Activated naive CD8-positive, alpha-beta T cell treated with anti-CD3 and anti-CD28 coated beads, Interleukin-2, amount 50 U/mL, for 16 hours (primary cell): ENCODE results near the gene GRAMD1B.
"Not testable (repeated sequence)": the region's sequence is repeated elsewhere in the genome, so short reads cannot be mapped to it uniquely, and the experiment has no call there.

Experiments
- DNase-seq: peaks from one replicate; pipeline ENCODE4 v3.0.0-alpha.2; 2020; ENCODE audit warnings: low read depth, low spot score

Gene GRAMD1B

DNA sequence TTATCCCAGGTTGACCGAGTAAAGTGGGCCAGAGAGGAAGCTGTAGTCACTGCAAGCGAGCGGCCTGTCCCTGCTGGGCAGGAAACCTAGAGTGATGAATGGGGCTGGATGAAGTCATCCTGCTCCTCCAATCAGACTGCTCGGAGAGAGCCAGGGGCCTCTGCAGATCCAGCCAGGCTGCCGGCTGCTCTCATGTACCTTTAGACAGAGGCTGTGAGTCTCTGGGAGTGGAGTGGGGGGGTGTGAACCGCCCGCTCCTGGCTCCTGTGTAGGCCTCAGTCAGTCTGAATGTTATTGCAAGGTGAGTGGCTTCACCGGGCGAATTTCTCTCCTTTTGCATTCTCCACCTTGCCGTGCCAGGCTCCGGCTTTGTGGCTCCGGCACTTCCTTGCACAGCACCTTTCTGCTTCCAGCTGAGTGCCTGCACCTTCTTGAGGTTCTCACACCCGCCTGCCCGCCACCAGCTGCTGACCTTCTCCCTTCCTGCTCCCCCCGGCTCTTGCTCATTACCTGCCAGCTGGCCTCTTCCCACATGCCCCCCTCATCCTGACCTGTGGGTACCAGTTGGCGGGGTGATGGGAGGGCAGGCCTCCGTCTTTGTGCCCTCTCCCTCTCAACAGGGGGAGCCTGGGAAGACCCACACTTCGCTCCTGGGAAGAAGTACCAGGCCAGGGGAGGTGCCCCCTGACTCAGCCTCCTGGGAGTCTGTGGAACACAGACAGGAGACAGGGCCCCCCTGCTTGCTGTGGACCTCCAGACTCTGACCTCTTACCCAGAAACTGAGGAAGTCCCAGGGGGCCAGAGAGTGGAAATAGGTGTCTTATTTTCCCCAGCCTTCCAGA lies 79.9 kb downstream of the GRAMD1B start:
- no peak for DNase-seq

DNA sequence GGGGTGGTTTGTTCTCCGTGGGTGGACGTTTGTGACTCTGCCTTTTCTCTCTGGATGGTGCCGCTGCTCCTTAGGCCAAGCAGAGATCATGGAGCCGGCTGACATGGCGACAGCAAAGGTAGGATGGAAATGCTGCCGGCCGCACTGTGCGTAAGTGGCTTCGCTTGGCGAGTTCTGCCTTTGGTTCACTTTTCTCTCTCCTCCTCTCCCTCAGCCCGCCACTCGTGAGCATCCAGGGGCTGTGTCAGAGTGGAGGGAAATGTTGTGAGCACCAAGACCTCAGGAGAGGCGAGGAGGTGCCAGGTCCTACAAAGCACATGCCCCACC lies 80.5 kb downstream of the GRAMD1B start:
- no peak for DNase-seq

DNA sequence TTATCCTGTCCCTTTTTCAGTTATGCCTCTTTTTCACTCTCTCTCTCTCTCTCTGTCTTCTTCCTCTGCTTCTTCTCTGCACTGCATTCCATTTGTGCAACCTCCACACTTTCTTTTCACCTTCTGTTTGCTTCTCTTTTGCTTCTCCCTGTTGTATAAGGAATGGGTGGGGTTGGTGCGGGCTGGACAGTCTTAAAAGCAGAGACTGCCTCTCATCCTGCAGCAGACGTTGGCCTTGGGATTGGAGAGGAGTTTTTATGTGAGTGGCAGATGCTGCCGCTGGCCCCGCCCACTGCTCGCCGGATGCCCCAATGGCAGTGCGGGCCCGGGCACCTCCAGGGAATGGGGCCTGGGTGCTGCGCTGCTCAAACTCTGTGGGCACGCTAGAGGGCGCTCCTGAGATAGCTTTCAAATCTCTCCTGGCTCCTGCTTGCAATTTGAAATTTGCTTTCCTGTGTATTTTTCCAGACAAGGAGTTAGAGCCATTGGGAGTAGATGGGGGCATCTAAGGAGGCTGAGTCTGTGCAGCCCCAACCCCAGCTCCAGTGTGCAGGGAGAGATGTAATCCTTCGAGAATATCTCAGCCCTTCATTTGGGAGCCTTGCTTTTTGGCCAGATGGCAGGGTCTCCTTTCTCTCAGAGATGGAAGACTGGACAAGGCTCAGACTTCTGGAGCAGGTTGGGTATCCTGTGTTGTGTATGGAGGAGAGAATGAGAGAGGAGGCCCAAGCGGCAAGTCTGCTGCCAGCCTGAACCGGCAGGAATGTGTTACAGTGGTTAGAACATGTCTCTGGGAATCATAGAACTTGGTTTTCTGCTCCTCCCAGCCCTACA lies 81.2 kb downstream of the GRAMD1B start:
- DNase-seq, result peak; percentile 27

DNA sequence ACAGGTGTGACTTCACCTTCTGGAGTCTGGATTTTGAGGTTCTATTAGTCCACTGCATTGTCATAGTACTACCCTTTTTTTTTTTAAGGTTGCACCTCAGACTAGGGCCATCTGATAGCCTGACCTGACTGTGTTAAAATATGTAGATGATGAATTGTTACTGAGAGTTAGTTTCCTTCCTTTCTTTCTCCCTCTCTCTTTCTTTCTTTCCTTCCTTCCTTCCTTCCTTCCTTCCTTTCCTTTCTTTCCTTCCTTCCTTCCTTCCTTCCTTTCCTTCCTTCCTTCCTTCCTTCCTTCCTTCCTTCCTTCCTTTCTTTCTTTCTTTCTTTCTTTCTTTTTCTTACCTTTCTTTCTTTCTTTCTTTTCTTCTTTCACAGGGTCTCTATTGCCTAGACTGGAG lies 83.2 kb downstream of the GRAMD1B start:
- not testable (repeated sequence) for DNase-seq

DNA sequence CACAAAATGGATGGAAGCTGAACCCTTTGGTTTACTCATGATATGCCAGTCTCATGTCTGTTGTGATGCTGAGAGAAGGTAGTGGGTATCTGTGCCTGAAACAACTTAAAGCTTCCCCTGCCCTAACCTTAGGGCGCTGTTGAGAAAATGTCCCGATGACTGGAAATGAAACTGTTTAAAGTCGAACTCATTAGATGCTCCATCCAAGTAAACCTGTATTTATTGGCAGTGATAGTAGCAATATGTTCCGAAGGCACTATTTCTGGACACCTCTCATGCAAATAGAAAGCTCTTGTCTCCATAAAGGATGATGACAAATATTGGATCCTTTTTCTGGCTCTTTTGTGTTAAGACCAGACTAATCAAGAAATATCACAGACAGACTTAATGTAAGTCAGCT lies 86.2 kb downstream of the GRAMD1B start:
- DNase-seq, result no peak

DNA sequence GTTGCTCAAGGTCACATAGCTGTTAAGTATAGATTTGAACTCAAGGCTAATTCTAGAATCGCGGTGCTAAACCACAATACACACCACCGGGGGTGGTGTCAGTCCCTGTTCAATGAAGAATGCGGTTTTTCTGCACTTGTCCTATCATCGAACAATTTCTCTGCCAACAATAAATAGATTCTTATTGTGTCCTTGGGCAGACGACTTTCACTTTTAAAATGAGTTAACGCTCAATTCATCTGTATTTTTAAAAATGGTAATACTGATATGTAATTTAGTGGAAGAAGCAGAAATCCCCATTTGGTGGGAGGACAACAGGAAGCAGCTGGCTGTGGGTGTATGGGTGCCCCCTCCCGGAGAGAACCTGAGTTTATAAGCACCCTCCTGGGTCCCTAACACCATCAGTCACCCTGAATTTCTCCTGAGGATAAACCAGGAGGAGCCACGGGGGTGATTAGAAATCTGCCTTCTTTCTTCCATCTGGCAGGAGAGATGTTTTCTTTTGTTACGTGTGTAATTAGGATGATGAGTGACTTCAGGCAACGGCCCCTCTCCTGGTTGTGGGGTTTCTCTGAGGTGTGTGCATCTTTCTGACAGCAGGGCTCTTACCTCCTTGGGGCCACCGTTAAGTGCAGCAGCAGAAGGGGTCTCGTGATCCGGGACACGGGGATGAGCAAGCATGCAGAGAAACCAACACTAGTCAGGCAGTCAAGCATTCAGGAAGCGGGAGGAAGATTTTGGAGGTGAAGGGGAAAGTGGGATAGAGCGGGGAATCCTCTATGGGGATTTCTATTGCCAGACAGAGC lies 87.7 kb downstream of the GRAMD1B start:
- DNase-seq, result no peak

DNA sequence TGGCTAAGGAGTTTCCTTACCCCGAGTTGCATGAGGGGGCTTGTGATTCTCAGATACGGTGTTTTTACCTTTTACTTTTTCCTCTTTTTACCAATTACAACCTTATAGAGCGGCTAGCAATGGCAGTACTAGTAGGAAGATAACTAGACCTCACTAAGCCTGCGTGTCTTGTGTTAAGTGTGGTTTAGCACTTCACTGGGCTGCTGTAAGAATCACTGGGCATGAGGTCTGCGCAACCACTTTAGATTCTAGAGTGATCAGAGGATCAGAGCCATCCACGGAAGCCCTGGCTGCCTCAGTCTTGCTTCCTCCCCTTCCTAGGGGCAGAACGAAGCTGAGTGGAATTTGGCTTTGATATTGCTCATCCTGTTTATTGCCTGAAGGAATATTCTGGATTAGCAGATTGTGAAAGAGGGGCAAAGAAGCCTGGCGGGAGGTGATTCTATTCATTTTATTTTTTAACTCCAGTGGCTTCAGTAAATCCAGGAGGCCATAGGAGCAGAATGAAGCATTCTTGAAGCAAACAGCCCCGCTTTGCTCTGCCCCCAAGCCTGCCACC lies 88.5 kb downstream of the GRAMD1B start:
- DNase-seq, result no peak

DNA sequence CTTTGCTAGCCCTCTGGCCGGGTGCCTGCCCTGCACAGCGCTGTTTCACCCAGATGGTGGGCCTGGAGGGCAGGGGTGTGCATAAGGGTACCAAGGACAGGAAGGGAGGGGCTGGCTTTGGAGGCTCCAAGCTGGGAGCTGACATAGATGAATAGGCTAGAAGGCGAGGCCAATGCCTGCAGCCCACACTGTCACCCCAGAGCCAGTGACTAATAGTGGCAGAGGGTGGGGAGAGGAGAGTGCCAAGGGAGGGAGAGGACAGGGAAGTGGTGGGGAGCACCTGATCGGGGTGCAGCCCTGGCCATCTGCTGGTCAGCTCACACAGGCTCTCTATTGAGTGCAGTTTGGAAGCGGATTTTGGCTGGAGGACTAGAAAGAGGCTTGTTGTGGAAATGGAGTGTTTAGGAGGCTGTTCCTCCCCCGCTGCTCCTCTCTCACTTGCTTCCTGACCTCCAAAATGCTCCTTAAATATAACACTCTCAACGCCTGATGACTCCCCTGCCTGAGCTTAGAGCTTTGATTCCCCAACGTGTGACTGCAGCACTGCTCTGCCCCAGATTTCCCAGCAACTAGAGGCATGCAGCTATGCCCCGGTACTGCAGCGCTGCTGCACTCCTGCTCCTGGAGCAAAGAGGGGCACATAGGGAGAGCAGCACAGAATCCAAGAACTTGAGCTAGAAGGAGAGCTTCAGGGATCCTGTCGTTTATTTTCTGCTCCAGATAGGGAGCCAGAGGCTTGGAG lies 89.2 kb downstream of the GRAMD1B start:
- no peak for DNase-seq

DNA sequence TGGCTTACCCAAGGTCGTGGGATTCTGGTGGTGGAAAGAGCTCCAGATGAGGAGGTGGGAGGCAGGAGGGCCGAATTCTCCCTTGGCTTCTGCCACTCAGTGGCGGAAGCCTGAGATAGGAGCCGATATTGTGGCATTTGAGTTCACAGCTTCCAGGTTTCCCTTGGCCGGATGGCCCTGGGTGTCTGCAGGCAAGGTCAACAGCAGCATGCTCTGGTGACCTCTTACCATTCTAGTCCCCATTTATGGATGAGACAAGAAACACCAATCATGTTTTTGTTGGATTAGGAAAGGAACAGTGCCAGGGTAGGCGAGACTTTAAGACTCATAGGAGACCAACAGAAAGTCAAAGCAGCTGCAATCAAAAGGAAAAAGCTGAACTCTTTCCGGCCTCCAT lies 89.7 kb downstream of the GRAMD1B start:
- DNase-seq, result no peak

DNA sequence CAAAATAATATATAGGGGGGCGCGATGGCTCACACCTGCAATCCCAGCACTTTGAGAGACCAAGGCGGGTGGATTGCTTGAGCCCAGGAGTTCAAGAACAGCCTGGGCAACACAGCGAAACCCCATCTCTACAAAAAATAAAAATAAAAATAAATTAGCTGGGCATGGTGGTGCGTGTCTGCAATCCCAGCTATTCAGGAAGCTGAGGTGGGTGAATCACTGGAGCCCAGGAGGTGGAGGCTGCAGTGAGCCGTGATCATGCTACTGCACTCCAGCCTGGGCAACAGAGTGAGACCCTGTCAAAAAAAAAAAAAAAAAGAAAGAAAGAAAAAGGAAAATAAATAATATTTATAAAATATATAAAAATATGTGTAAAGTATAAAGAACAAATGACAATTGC lies 90.4 kb downstream of the GRAMD1B start:
- DNase-seq, result not testable (repeated sequence)

DNA sequence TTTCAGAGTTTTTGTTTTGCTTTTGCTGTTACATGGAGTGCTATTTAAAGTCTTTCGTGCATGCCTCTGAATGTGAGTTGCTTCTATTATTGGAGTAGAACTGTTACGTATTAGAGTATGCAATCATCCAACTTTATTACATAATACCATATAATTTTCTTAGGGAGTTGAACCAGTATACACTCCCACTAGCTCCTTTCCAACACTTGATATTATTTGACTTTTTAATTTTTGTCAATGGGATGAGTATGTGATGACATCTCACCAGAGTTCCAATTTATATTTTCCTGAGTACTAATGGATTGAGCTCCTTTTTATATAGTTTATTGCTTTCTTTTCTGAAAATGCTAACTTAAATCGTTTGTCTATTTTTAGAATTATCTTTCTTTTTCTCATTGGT lies 90.9 kb downstream of the GRAMD1B start:
- no peak for DNase-seq

DNA sequence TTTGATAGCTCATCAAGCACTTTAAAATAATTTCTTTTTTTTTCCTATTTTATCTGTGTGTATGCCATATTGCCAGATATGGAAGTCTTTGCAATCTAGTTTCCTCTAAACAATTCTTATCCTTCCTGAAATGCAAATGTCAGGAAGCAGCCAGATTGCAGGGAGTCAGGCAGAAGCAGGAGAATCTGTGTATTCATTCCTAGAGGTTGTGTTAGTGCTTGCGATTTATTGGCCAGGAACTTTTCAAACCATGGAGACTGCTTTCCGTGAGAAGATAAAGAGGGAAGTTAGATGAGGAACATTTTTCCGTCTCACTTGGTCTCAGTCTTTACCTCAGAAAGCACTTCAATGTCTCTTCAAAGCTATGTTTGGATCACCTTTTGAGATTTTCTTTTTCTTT lies 91.9 kb downstream of the GRAMD1B start:
- no peak for DNase-seq

DNA sequence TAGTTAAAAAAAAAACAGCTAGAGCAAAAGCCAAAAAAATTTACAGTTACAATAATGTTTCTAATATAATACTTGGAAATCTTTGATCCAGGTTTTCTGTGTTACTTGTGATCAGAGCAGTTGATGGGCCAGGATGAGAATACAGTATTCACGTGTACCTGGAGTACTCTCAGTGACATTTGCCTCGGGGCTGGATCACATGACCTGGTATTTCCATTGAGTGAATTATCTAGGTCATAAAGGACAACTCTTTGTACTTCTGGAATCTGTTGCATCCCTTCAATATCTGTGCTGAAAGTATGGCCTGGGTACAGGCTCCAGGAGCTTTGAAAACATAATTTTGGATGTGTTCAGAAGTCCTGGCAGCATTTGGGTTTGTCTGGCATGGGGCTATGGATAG lies 93.5 kb downstream of the GRAMD1B start:
- DNase-seq, result no peak

DNA sequence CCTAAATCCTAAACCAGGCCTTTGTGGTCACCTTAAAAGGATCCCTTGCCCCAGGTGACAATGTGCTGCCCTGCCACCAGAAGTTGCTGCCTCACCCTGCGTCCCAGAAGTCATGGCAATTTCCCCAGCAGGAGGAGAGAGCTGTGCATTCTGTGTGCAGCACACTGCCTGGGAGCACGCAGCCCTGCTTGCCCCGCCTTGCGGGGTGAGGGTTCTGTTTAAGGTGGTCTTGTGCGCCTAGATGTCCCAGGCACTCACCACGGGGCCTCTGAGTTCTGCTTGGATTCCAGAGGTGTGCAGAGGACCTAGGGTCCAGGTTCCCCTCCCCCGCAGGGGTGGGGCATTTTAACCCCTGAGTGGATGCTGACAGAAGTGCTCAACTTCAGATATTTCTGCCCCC lies 95.0 kb downstream of the GRAMD1B start:
- DNase-seq, result no peak

DNA sequence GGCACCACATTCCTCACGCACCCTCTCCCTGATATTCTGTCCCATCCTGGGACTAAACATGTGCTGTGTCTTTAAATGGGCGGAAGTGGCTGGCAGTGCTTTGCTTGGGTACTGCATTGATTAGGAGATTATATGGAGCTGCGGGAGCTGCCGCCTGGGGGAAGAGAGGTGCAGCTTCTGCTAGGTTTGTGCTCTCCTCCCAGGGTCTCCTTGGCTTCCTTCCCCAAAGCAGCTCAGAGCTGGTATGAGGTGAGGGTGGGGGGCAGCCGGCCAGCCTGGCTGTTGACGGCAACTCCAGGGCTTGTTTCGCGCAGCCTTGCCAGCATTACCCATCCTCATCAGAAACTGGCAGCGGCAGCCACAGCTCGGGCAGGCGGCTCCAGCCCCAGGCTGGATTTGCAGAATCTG lies 95.4 kb downstream of the GRAMD1B start:
- no peak for DNase-seq

DNA sequence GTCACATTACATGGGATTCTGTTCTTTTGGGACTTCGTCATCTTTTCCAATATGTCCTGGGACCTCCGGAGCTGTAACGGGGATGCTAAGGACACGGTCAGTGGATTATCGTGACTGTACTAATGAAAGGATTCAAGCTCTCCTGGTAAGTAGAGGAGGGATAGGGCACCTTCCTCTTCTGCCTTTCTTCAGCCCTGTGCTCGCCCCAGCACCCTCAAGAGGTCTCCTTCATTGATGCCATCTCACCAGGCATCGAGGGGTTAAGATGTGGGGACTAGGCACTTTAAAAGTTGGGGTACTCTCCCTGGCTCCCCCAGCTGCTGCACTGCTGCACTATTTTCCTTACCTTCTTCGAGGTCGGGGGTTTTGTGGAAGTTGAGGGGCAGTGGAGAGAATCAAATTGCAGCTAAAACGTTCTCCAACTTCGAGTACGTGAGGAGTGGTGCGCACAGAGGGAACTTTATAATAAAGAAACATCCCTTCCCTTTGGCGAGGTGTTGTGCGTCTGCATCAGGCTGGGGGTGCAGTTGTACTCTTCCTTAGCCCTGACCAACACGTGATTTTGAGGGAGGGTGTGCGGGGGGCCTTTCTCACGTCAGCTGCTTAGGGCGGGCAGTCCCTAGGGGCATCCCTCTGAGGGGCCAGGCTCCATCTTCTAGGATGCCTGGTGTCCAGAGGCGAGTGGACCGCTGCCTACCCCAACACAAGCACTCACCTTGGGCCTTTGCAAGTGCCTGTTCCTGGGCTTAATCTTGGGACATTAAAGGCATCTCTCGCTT lies 96.1 kb downstream of the GRAMD1B start:
- DNase-seq, result no peak

DNA sequence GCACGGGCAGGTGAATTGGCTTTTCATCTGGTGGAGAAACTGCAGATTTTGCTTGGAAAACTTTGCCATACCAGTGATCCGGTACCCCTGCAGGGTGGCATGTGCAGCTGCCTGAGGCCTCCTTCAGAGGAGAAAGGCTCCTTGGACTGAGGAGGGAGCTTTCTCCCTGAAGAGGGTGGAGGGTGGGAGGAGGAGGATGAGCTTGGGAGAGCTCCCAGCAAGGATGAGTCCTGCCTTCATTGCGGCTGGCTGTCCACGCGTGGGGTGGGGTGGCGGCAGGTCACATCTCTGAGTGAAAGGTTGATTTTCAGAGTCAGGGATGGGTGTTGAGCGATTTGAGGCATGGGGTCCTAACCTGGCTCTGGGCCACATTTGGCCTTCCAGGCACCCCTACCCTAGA lies 96.8 kb downstream of the GRAMD1B start:
- no peak for DNase-seq

DNA sequence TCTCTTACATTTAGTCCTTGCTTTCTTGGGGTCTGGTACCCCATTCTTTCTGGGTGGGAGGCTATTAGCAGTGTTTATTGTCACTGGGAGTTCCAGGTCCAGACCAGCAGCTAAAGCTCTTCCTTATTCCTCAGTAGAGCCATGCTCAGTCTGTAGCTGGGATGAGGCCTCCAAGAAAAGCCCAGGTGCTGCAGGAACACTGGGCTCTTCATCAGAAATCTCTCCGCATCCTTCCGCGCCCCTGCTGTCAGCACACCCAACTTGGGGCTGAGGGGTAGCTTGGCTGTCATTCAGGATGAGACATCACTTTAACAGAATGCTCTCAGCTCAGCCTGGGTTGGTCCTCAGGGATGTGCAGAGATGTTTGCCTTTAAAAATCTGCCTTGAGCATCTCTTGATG lies 97.5 kb downstream of the GRAMD1B start:
- no peak for DNase-seq

DNA sequence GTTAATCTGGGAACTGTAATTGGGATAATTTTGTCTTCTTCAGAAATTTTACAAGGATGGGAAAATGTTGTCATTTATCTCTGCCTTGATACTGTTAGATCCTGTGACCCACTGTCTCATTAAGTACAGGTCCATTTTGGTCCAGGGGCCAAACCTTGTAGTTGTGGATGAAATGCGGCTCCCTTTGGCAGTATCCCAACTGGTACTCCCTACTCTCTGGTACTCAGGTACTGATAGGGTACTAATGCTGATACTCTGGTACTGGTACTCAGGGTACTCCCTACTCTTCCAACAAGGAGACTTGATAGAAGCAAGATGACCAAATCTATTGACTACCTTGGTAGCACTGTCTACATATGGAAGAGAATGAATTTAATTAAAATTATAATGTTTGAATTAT lies 97.9 kb downstream of the GRAMD1B start:
- DNase-seq, result no peak

DNA sequence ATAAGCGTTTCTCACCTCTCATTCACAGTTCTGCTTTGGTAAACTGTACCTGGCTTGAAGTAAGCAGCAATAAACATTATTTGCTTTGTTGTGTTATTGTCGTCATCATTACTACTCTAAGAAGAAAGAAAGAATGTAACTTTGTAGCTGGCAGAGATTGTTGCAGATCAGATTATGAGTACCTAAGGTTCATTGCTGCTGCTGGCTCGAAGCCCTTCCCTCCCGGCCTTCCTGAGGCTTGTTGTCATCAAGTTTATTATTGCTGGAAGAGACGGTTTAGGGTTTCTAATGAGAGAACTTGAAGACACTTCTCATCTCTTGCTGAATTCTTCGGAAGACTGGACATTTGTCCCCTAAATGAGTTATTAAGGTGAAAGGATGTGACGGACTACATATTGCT lies 101.3 kb downstream of the GRAMD1B start:
- DNase-seq, result no peak
